Motor neuron (in vitro differentiated cells): ENCODE measurements around the gene RXRG. TPM values are rescaled to one million over a fixed set of nuclear protein-coding genes. Genes with fewer than 3 reads are reported as not detected.

ENCODE experiments used
- ATAC-seq, 8 experiments: fragments of 200-7000 bp; cut with Tn5 transposase; replicated peaks in 6 of 8; 2 replicates each; pipeline ENCODE4 v1.8.0; 2021; ENCODE audit warnings: mild to moderate bottlenecking in 8 of 8, moderate library complexity in 8 of 8
- H3K27ac ChIP-seq, 2 donors: fragments of 250-450 bp; sonication (Bioruptor Pico); 2 replicates each; pipeline ENCODE4 v1.9.0; 2021; ENCODE audit warnings: antibody characterized with exemption in 2 of 2, mild to moderate bottlenecking in 2 of 2, moderate library complexity in 1 of 2
- H3K4me1 ChIP-seq, 2 donors: fragments of 250-450 bp; sonication (Bioruptor Pico); replicated peaks in 1 of 2; 2 replicates each; pipeline ENCODE4 v1.6.1; 2021; ENCODE audit warnings: antibody characterized with exemption in 2 of 2, mild to moderate bottlenecking in 2 of 2, moderate library complexity in 1 of 2
- H3K4me3 ChIP-seq, 5 donors: fragments of 250-450 bp; sonication (Bioruptor Pico); 2 replicates each; pipeline ENCODE4 v1.9.0; 2021; ENCODE audit warnings: antibody characterized with exemption in 5 of 5, mild to moderate bottlenecking in 5 of 5, moderate library complexity in 4 of 5
- WGBS, 10 experiments: fragments of 450-650 bp; shearing (Covaris generic); methylation state at CpG; one replicate each; pipeline ENCODE4 v1.0.0; 2022; 5-methylcytosine and 5-hydroxymethylcytosine counted together
- in situ Hi-C, 9 experiments: fragments of 400-800 bp; cut with MboI; loops; one replicate each; pipeline ENCODE4 v1.15.0; 2021; ENCODE audit warnings: low sequenced_read_pairs in 9 of 9, low pct_unique_long_range_greater_than_20kb in 2 of 9; ENCODE audit not compliant: unreplicated experiment in 9 of 9
- total RNA-seq, 8 experiments: library from RNA; unstranded; fragments of 300-600 nt; gene quantifications; 2 replicates each; pipeline versions ENCODE4 v1.2.3 to v1.2.4, GENCODE V29; 2022

Gene RXRG
- total RNA-seq, 8 experiments from 2014 or later, result 7.8 to 27.5 (median 13.1) TPM; not detected in 3

GRCh38 chr1:165443539-165444311 lies 1.2 kb downstream of the RXRG start:
- 0 to 40% (median 11%) methylated on average over 1 to 8 of the region's 8 CpGs; no CpG with 5 or more reads in 1 of the 10 experiments for WGBS, 10 experiments
- H3K4me3 ChIP-seq, result peak overlapping the region; percentile 28 to 36 (median 32)
- peaks cover 29 to 35% of the 10 kb centered on the region in 2 donors for H3K4me1 ChIP-seq
- in situ Hi-C loops, result no loop called here
- ATAC-seq, result peak in 5 of 8 experiments; percentile 16 to 50 (median 28)
- no peak overlapping the region for H3K27ac ChIP-seq

DNA sequence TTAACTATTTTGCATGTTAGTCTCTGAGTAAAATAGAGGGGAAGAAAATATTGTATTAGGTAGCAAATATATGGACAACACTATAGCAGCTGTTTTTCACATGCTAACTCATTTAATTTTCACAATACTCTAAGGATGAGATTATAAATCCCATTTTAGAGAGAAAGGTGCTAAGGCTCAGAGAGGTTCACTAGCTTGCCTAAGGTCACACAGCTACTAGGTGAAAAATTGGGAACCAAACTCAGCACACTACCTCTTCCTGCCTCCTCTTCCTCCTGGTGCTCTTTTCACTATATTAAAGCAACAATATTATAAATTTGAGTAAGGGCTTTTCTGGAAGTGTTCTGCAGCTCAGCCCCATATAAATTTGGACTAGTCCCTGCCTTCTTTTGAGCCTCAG lies 2.3 kb downstream of the RXRG start:
- peaks cover 29 to 31% of the 10 kb centered on the region in 2 donors for H3K4me1 ChIP-seq
- no peak for ATAC-seq
- H3K27ac ChIP-seq, result no peak overlapping the region
- H3K4me3 ChIP-seq, result no peak overlapping the region
- in situ Hi-C loops, result no loop called here

- peaks cover 29 to 34% of the 10 kb centered on the region in 2 donors for H3K4me1 ChIP-seq
- in situ Hi-C loops, result no loop called here
- WGBS, 10 experiments, result 17 to 83% (median 60%) methylated on average over 1 to 3 of the region's 3 CpGs; no CpG with 5 or more reads in 3 of the 10 experiments
- no peak overlapping the region for H3K27ac ChIP-seq
- H3K4me3 ChIP-seq, result no peak overlapping the region
- no peak for ATAC-seq
Observed at GRCh38 chr1:165442053-165442452, 2.9 kb downstream of the RXRG start.

DNA sequence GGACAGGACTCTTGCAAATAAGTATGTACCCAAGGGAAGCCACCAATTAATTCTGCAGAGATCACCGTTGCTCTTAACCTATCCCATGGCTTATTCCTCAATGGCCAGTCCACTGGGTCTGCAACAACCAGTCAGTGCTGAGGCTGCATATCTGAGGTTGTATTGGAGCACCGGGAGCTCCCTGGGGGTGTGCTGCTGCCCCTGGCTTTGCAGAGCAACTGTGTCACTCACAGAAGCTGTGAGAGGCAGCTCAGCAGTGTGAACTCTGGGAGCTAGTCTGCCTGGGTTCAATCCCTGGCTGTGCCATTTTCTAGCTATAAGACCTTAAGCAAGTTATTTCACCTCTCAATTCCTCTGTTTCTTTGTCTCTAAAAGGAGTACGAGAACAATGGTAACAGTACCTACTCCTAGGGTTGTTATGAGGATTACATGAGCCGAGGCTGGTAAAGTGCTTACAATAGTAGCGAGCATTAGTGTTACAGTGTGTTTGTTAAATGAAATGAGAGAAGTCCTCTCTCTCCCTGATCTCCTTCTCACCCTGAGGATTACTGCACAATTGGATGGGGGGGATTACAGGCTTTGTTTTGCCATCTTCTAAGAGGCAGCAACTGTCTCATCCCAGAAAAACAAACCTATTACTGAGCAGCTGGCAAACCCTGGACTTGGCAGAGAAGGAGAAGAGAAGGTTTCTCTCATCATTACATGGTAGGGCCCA lies 3.6 kb downstream of the RXRG start:
- ATAC-seq, result no peak
- H3K4me1 ChIP-seq, result peaks cover 32 to 41% of the 10 kb centered on the region in 2 donors
- WGBS, 10 experiments, result 0 to 90% (median 50%) methylated on average over 1 to 5 of the region's 5 CpGs; no CpG with 5 or more reads in 2 of the 10 experiments
- no peak overlapping the region for H3K4me3 ChIP-seq
- in situ Hi-C loops, result no loop called here
- H3K27ac ChIP-seq, result no peak overlapping the region

GRCh38 chr1:165439330-165439729 lies 5.6 kb downstream of the RXRG start:
- 0 to 83% (median 25%) methylated on average over 1 to 5 of the region's 6 CpGs; no CpG with 5 or more reads in 4 of the 10 experiments for WGBS, 10 experiments
- in situ Hi-C loops, result no loop called here
- H3K4me3 ChIP-seq, result no peak overlapping the region
- peaks cover 46 to 51% of the 10 kb centered on the region in 2 donors for H3K4me1 ChIP-seq
- peak in 5 of 8 experiments; percentile 59 to 94 (median 81) for ATAC-seq
- peak overlapping the region; percentile 0 to 78 for H3K27ac ChIP-seq

DNA sequence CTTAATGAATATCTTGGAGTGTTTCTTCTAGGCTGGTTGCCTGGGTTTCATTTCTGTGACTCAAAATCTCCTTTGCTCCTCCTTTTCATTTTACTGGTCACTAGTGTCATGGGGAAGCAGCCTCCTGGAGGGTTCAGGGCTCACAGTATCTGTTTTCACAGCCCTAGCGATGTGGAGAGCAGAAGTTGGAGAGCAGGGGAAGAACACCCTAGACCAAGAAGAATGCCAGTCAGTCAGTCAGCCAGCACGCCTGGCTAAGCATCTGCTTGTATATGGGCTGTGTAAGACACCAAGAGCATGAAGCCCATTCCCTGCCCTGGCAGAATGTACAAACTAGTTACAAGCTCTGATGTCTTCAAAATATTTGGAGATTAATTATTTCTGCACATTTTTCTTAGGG lies 7.9 kb downstream of the RXRG start:
- Histone ChIP-seq H3K4me3 (no peak overlapping the region), H3K27ac (no peak overlapping the region), H3K4me1 (peaks cover 41 to 49% of the 10 kb centered on the region in 2 donors)
- no peak for ATAC-seq
- in situ Hi-C loops, result no loop called here
- 0 to 100% (median 84%) methylated on average over 1 to 2 of the region's 2 CpGs; no CpG with 5 or more reads in 4 of the 10 experiments for WGBS, 10 experiments

GRCh38 chr1:165435801-165436200 lies 9.1 kb downstream of the RXRG start:
- H3K27ac ChIP-seq, result peak overlapping the region in 1 of 2 donors; percentile 13
- peak in 3 of 8 experiments; percentile 9 to 24 (median 14) for ATAC-seq
- WGBS, 10 experiments, result 0 to 100% (median 80%) methylated on average over 2 of the region's 2 CpGs; no CpG with 5 or more reads in 7 of the 10 experiments

DNA sequence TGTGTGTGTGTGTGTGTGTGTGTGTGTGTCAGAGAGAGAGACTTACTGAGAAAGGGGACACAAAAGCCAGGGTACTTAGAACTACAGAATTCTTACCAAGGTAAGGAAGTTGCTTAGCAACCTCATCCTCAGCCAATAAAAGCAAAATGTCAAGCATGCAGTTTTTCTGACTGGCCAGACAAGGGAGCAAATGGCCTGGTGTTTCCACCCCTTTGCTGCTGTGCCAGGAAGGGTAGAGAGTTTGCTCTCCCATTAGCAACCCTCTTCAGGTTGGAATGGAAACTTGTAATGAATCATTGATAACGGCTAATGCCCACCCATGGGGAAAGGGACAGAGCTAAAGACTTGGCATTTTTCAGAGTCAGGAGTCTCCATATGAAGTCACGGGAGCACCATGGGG lies 10.6 kb downstream of the RXRG start:
- peak in 5 of 8 experiments; percentile 66 to 91 (median 78) for ATAC-seq
- in situ Hi-C loops, result no loop called here
- Histone ChIP-seq H3K4me3 (no peak overlapping the region), H3K4me1 (peaks cover 29 to 33% of the 10 kb centered on the region in 2 donors), H3K27ac (no peak overlapping the region)
- 0 to 29% (median 11%) methylated on average over 1 to 2 of the region's 2 CpGs; no CpG with 5 or more reads in 1 of the 10 experiments for WGBS, 10 experiments

More at GRCh38 chr1:165435801-165436200, 9.1 kb downstream of the RXRG start:
- in situ Hi-C loops, result no loop called here
- Histone ChIP-seq H3K4me1 (peaks cover 37 to 42% of the 10 kb centered on the region in 2 donors), H3K4me3 (no peak overlapping the region)

GRCh38 chr1:165431079-165431478 lies 13.8 kb downstream of the RXRG start:
- no peak overlapping the region for H3K4me3 ChIP-seq
- peaks cover 20 to 28% of the 10 kb centered on the region in 2 donors for H3K4me1 ChIP-seq
- no peak overlapping the region for H3K27ac ChIP-seq
- in situ Hi-C loops, result no loop called here
- 0 to 100% (median 76%) methylated on average over 1 to 4 of the region's 4 CpGs; no CpG with 5 or more reads in 2 of the 10 experiments for WGBS, 10 experiments
- no peak for ATAC-seq

GRCh38 chr1:165426745-165427144 lies 18.2 kb downstream of the RXRG start:
- peaks cover 19 to 27% of the 10 kb centered on the region in 2 donors for H3K4me1 ChIP-seq
- 25 to 100% (median 88%) methylated on average over 1 to 2 of the region's 2 CpGs; no CpG with 5 or more reads in 3 of the 10 experiments for WGBS, 10 experiments
- no peak overlapping the region for H3K4me3 ChIP-seq
- in situ Hi-C loops, result no loop called here
- H3K27ac ChIP-seq, result no peak overlapping the region
- ATAC-seq, result no peak

DNA sequence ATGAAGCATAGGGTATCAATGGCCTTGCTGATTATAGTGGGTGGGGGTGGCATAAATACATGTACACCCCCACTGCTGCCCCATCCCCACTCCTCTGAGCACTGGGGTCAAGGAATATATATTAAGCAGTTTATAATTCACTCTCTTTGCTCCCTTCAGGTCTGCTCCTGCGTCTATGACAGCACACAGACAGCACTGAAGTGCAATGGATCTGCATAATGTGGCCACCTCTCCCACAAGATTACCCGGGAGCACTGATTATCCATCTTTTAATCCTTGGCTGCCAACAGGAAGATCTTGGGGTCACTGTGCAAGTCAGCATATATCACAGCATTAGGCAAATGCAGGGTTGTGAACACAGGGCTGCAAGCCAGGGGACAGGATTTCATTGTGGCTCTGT lies 19.3 kb downstream of the RXRG start:
- Histone ChIP-seq H3K27ac (peak overlapping the region in 1 of 2 donors; percentile 8), H3K4me3 (no peak overlapping the region), H3K4me1 (peaks cover 19 to 27% of the 10 kb centered on the region in 2 donors)
- in situ Hi-C loops, result no loop called here
- peak in 5 of 8 experiments; percentile 46 to 89 (median 75) for ATAC-seq
- WGBS, 10 experiments, result 17 to 100% (median 40%) methylated on average over 1 to 2 of the region's 2 CpGs; no CpG with 5 or more reads in 3 of the 10 experiments

GRCh38 chr1:165424454-165425216 lies 20.3 kb downstream of the RXRG start:
- peak overlapping the region in 1 of 2 donors; percentile 7 for H3K27ac ChIP-seq
- peak in 5 of 8 experiments; percentile 20 to 52 (median 51) for ATAC-seq
- 40 to 82% (median 76%) methylated on average over 1 to 10 of the region's 10 CpGs; no CpG with 5 or more reads in 3 of the 10 experiments for WGBS, 10 experiments
- H3K4me3 ChIP-seq, result no peak overlapping the region
- H3K4me1 ChIP-seq, result peaks cover 19 to 27% of the 10 kb centered on the region in 2 donors
- in situ Hi-C loops, result loop anchor here in 3 of 9 experiments (25.0 kb wide), 1 partner anchor 488 kb away; no protein-coding TSS in a partner anchor
